Measurements from ENCODE around the gene LALBA. TPM values are rescaled to one million over a fixed set of nuclear protein-coding genes. Genes with fewer than 3 reads are reported as not detected.

LALBA gene
- total RNA-seq, 6 experiments from 2014 or later, result not detected

- H3K4me1 Mint-ChIP-seq (ENCODE audit: low read depth), result no peaks in the 10 kb centered on the region
- H3K9me3 Mint-ChIP-seq, result no peaks in the 10 kb centered on the region
- no peaks in the 10 kb centered on the region for H3K36me3 Mint-ChIP-seq (ENCODE audit: low read depth)
- H3K4me3 Mint-ChIP-seq, result no peak overlapping the region
- H3K27me3 Mint-ChIP-seq (ENCODE audit: insufficient read depth), result peaks cover 9% of the 10 kb centered on the region
- no peak overlapping the region for H3K27ac Mint-ChIP-seq
- TF ChIP-seq CTCF (IDR thresholded peaks at IDR 0.05), result no peak
- no peak for DNase-seq
Measured at GRCh38 chr12:48545833-48546469, 23.9 kb downstream of the LALBA start.

- Mint-ChIP-seq H3K4me3 (no peak overlapping the region), H3K4me1 (ENCODE audit: low read depth) (no peaks in the 10 kb centered on the region; the same call in 1 of the 2 replicates), H3K27me3 (ENCODE audit: insufficient read depth) (peaks cover 3% of the 10 kb centered on the region), H3K27ac (no peak overlapping the region), H3K9me3 (no peaks in the 10 kb centered on the region), H3K36me3 (ENCODE audit: low read depth) (no peaks in the 10 kb centered on the region)
- peak; percentile 83 for TF ChIP-seq CTCF (IDR thresholded peaks at IDR 0.05)
- DNase-seq, result peak; percentile 28
Measured at GRCh38 chr12:48542300-48542928, 27.4 kb downstream of the LALBA start.

GRCh38 chr12:48536602-48537001 lies 33.2 kb downstream of the LALBA start:
- Mint-ChIP-seq H3K9me3 (no peaks in the 10 kb centered on the region), H3K27ac (no peak overlapping the region), H3K4me1 (ENCODE audit: low read depth) (no peaks in the 10 kb centered on the region; the same call in 1 of the 2 replicates), H3K4me3 (no peak overlapping the region), H3K36me3 (ENCODE audit: low read depth) (no peaks in the 10 kb centered on the region), H3K27me3 (ENCODE audit: insufficient read depth) (no peaks in the 10 kb centered on the region; the same call in 1 of the 2 replicates)
- no peak for DNase-seq
- no peak for TF ChIP-seq CTCF (IDR thresholded peaks at IDR 0.05)

- Mint-ChIP-seq H3K36me3 (ENCODE audit: low read depth) (no peaks in the 10 kb centered on the region), H3K27ac (no peak overlapping the region), H3K4me3 (no peak overlapping the region), H3K4me1 (ENCODE audit: low read depth) (no peaks in the 10 kb centered on the region), H3K27me3 (ENCODE audit: insufficient read depth) (peaks cover 4% of the 10 kb centered on the region; the same call in 1 of the 2 replicates), H3K9me3 (no peaks in the 10 kb centered on the region)
- TF ChIP-seq CTCF (IDR thresholded peaks at IDR 0.05), result no peak
- DNase-seq, result no peak
Measured at GRCh38 chr12:48532601-48533000, 37.2 kb downstream of the LALBA start.

- DNase-seq, result no peak
- peaks cover 9% of the 10 kb centered on the region for H3K27me3 Mint-ChIP-seq (ENCODE audit: insufficient read depth)
- H3K4me1 Mint-ChIP-seq (ENCODE audit: low read depth), result no peaks in the 10 kb centered on the region
- H3K4me3 Mint-ChIP-seq, result no peak overlapping the region
- H3K36me3 Mint-ChIP-seq (ENCODE audit: low read depth), result no peaks in the 10 kb centered on the region
- no peak overlapping the region for H3K27ac Mint-ChIP-seq
- no peaks in the 10 kb centered on the region for H3K9me3 Mint-ChIP-seq
- TF ChIP-seq CTCF (IDR thresholded peaks at IDR 0.05), result no peak
Measured at GRCh38 chr12:48527891-48528670, 41.8 kb downstream of the LALBA start.
